Measurements from ENCODE around the gene ANO9.
"Not testable (repeated sequence)": the region's sequence is repeated elsewhere in the genome, so short reads cannot be mapped to it uniquely, and the experiment has no call there.

The ANO9 gene

GRCh38 chr11:416051-416756, 25.6 kb downstream of the ANO9 start:
- DNase-seq (ENCODE audit: low read depth in 2 of 2), result no peak

DNA sequence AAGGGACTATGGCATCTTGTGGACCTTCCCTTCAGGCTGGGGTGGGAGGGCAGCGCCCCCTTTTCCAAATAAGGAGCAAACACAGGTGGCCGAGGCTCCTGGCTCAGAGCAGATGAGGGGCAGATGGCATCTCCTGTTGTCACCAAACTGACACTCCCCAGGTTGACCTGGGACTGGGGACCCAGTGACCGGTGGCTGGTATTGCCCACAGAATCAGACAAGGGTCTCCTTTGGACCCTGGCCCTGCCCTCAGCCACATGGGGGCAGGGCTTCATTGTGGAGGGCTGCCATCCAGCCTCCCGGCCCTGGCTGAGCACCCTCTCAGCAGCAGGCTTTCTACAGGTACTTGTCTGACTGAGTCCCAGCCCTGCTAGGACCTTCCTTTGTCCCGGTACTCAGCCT, 26.2 kb downstream of the ANO9 start:
- DNase-seq (ENCODE audit: low read depth in 2 of 2), result no peak

GRCh38 chr11:414318-414857, 27.4 kb downstream of the ANO9 start:
- no peak for DNase-seq (ENCODE audit: low read depth in 2 of 2)

DNA sequence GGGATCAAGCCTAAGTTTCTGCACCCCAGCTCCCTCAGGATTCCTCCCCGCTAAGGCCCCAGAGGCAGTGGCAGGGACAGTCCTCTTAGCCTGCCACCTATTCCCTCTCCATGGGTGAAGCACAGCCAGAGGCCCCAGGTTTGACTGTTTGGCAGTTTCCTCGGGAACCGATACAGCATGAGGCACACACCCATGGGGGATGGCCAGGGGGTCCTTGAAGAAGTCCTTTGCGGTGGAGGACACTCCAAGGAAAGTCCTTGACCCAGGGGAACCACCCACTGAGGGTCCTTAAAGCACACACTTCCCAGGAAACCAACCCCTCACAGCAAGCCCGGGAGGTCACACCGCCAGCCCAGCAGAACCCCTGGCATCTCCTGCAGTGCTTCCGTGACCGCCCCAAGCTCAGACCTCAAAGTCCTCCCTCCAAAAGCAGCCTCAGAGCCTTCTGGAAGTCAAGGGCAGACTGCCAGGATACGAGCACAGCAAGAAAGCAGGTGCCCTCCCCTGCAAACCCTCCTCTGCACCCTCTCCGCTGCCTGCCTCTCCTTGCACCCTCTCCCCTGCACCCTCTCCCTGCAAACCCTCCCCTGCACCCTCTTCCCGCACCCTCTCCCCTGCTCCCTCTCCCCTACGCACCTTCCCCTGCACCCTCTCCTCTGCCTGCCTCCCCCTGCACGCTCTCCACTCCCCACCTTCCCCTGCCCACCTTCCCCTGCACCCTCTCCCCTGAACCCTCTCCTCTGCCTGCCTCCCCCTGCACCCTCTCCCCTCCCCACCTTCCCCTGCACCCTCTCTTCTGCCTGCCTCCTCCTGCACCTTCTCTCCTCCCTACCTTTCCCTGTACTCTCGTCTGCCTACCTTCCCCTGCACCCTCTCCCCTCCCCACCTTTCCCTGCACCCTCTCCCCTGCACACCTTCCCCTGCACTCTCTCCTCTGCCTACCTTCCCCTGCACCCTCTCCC, 28.4 kb downstream of the ANO9 start:
- no peak for DNase-seq (ENCODE audit: low read depth in 2 of 2)

- no peak for DNase-seq (ENCODE audit: low read depth in 2 of 2)
Observed at GRCh38 chr11:412641-413119, 29.1 kb downstream of the ANO9 start.

DNA sequence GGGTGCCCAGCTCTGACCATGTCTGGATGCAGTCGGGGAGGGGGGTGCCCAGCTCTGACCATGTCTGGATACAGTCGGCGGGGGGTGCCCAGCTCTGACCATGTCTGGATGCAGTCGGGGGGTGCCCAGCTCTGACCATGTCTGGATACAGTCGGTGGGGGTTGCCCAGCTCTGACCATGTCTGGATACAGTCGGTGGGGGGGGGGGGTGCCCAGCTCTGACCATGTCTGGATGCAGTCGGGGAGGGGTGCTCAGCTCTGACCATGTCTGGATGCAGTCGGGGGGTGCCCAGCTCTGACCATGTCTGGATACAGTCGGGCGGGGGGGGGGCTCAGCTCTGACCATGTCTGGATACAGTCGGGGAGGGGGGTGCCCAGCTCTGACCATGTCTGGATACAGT, 30.3 kb downstream of the ANO9 start:
- not testable (repeated sequence) for DNase-seq (ENCODE audit: low read depth in 2 of 2)

DNA sequence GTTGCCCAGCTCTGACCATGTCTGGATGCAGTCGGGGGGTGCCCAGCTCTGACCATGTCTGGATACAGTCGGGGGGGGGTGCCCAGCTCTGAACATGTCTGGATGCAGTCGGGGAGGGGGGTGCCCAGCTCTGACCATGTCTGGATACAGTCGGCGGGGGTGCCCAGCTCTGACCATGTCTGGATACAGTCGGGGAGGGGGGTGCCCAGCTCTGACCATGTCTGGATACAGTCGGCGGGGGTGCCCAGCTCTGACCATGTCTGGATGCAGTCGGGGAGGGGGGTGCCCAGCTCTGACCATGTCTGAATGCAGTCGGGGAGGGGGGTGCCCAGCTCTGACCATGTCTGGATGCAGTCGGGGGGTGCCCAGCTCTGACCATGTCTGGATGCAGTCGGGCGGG, 31.1 kb downstream of the ANO9 start:
- not testable (repeated sequence) for DNase-seq (ENCODE audit: low read depth in 2 of 2)

DNA sequence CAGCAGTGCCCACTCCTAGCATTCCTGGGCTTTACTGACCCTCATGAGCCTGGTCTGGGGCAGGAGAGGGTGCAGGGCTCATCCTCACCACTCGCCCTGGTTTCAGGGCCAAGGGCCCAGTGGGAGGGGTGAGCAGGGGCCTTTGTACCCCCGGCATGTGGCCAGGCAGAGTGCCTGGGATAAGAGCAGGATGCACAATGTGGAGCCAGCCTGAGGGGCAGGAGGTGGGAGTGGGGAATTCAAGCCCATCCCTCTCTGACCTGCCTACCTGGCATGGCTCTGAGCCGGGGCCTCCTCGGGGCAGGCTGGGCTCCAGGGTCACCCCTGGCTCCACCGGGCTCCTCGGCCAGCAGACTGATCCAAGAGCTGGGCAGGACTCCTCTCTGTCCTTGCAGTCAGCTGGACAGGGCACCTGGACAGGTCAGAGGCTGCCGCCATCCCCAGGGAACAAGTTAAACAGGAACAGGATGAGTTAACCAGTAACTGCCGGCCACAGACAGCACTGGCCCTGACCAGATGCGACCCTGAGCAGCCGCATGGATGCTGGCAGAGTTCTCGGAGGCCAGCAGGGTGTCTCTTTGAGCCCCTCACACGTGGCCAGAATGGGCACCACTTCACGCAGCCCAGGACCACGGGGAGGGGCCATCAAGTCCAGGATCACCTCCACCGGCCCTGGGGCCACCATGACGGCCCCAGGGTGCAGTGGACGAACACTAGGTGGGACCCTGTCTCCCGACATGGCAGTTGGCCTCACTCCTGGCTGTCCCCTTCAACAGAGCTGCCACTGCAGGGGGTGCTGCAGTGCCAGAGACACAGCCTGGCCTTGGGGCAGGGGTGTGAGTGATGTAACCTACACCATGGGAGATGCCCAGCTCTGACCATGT, 32.0 kb downstream of the ANO9 start:
- DNase-seq (ENCODE audit: low read depth in 2 of 2), result no peak

GRCh38 chr11:409008-409599, 32.7 kb downstream of the ANO9 start:
- no peak for DNase-seq (ENCODE audit: low read depth in 2 of 2)

DNA sequence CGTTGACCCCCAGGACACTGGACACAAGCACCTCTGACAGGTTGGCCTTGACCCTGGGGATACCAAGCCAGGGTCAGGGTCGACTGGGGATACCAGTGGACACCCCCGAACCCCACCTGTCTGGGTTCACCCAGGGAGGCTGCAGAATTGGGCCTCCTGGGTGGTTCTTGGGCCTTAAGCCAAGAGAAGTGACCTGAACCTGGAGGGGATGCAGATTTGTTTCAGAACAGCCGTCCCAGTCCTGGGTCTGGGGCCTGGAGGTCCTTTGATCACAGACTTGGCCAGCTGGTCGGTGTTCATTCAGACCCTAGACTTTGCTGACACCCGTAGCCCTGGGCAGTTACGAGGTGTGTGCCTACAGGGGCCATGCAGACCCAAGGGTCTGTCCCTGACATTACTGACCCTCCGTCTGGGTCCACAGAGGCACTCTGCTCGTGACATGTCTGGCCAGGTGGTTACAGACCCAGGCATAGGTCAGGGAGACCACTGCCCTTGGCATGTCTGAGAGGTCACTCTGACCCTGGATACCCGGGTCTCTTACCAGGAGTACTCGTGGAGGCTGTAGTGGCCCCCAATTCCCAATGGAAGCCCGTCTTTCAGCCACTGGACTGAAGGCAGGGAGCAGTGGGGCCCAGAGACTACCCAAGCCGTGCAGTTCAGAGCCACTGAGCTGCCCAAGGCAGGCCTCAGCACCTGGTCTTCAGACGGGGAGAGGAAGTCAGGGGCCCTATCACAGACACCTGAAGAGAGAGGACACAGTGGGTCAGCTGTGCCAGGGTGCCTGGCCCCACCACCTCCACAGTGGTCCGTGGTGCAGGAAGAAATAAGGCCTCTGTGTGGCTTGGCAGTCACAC, 33.4 kb downstream of the ANO9 start:
- no peak for DNase-seq (ENCODE audit: low read depth in 2 of 2)

DNA sequence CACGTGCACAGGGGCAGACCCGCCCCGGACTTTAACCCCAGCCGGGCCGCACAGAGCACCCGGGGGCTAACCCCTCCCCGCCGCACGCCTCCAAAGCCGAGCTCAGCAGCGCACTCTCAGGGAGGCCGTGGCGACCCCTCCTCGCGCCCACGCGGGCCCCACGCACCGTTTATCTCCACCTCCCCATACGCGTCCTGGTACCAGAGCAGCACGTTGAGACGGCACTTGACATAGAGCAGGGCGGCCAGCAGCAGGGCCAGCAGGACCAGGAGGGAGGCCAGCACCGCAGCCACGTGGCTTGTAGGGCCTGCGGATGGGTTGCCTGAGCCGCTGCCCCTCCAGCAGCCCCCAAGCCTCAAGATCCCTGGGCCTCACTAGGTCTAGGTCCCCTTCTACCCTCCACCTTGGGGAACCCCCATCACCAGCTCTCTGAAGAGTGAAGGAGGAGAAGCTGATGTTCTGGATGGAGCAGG, 34.1 kb downstream of the ANO9 start:
- no peak for DNase-seq (ENCODE audit: low read depth in 2 of 2)

GRCh38 chr11:406796-407650, 34.8 kb downstream of the ANO9 start:
- peak; percentile 89 for DNase-seq (ENCODE audit: low read depth in 2 of 2)

DNA sequence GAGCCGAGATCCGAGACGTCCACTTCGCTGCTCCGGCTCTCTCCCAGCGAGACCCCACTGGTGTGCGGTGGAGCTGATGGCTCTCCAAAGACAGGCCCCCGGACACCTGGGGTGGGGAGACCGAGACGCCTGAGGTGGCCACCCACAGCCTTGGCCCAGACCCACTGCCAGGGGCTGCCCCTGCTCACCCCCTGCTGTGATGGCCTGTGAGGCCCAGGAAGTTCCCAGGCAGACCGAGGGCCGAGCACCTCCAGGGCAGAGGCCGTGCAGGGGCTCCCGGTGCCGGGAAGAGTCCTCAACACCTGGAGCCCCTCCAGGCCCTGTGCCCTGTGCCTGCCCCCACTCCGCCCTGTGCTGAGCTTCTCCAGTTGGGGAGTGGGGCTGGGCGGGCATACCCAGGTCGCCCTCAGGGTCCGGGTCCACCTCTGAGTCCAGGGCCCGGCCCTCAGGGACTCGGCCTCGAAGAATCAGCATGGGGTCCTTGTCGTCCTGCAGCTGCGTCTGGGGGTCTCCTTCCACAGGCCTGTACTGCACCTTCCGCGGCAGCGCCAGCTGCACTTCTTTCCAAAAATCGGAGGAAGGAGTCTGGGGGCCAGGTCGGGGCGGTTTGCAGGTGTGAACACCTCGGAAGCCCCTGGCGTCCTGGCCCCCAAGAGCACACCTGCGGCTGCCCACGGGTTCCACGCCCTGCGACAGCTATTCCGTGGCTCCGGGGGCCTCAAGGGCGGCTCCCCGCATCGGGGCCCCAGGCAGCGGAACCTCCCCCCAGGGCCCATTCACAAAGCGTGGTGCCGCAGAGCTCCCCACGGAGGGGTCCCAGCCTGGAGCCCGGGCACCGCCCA, 35.6 kb downstream of the ANO9 start:
- no peak for DNase-seq (ENCODE audit: low read depth in 2 of 2)

GRCh38 chr11:405323-405953, 36.4 kb downstream of the ANO9 start:
- DNase-seq (ENCODE audit: low read depth in 2 of 2), result no peak

DNA sequence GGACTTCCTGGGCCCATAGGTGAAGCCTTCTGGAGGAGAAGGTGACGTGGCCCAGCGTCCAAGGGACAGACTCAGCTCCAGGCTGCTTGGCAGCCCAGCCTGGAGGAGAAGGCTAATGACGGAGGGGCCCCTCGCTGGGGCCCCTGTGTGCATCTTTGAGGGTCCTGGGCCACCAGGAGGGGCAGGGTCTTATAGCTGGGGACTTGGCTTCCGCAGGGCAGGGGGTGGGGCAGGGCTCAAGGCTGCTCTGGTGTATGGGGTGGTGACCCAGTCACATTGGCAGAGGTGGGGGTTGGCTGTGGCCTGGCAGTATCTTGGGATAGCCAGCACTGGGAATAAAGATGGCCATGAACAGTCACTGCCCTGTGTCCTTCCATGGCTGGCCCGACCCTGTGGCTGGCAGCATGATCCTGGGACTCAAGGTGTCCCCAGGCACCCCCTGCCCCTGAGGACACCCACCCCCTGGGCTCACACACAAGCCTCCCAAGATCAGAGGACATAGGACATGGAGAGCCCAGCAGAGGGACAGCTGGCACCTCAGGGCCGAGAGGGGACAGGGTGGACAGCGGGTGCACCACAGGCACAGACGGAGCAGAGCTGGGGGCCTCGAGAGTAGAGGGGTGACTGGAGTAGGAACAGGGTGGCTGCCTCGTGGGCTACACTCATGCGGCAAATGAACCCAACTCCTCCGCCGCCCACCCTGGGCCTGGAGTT, 37.1 kb downstream of the ANO9 start:
- DNase-seq (ENCODE audit: low read depth in 2 of 2), result no peak

- no peak for DNase-seq (ENCODE audit: low read depth in 2 of 2)
Observed at GRCh38 chr11:403761-404431, 37.9 kb downstream of the ANO9 start.

All from stimulated activated CD8-positive, alpha-beta memory T cell treated with anti-CD3 and anti-CD28 coated beads, Interleukin-2, amount 100 ng/mL, for 48 hours (primary cell).